ENCODE measurements around the gene EEF1AKMT3. TPM values are rescaled to one million over a fixed set of nuclear protein-coding genes. Genes with fewer than 3 reads are reported as not detected.

EEF1AKMT3 gene
- total and polyA plus RNA-seq, 9 of the 15 experiments (the other 6 are each of a cell fraction or from before 2014, with no cell fraction given): 4.1 to 17.2 (median 7.9) TPM

GRCh38 chr12:57730336-57731067 is 41.9 kb upstream of the EEF1AKMT3 start (continued):
- TF ChIP-seq THRA (IDR thresholded peaks at IDR 0.05): no peak
- TF ChIP-seq TBP (optimal IDR thresholded peaks at IDR 0.05; ENCODE audit: low read depth, low read length): no peak
- no peak for TF ChIP-seq FUS (optimal IDR thresholded peaks at IDR 0.05; ENCODE audit: low read depth, low read length)
- no peak for TF ChIP-seq ILF3 (IDR thresholded peaks at IDR 0.05; ENCODE audit: borderline replicate concordance)
- no peak for TF ChIP-seq NR4A1 (CRISPR knock-in tag; IDR thresholded peaks at IDR 0.05)
- no peak for TF ChIP-seq NR4A1 (tag; IDR thresholded peaks at IDR 0.05)
- no peak for TF ChIP-seq CCNT2 (IDR thresholded peaks at IDR 0.05; ENCODE audit: borderline replicate concordance, extremely low read depth, insufficient read length, low read depth, low read length)
- no peak for TF ChIP-seq KLF16 (IDR thresholded peaks at IDR 0.05)
- no peak for TF ChIP-seq ETV5 (CRISPR knock-in tag; IDR thresholded peaks at IDR 0.05; ENCODE audit: low read depth)

Measured in K562 (cell line).